Right ventricle myocardium superior (tissue), 1 donor: ENCODE data around the gene ASB8. TPM values are rescaled to one million over a fixed set of nuclear protein-coding genes. Genes with fewer than 3 reads are reported as not detected.
A peak's percentile ranks its signal among the peaks of the same experiment; 100 is the strongest.

Experiments used
- ATAC-seq: fragments of 200-7000 bp; cut with Tn5 transposase; one replicate; pipeline ENCODE4 v1.9.1; 2020; ENCODE audit warnings: mild to moderate bottlenecking; ENCODE audit not compliant: poor library complexity
- DNase-seq: peaks from one replicate; pipeline ENCODE4 v3.0.0-alpha.2; 2020
- intact Hi-C: fragments of 100-400 bp; cut with DNase I; formaldehyde crosslinking; loops from one replicate; pipeline ENCODE4 v1.11.2; 2022
- total RNA-seq: library from RNA; stranded (reverse); fragmentation: NEBNext Ultra II Directional; extraction: Animal tissue kit (Norgen Biotek cat#: 25700); gene quantifications from one replicate; pipeline ENCODE4 v1.2.1, GENCODE V29; 2021
- donor health status: DM: no; HTN: yes; CAD: no; lungs with severe emphysema.

Gene ASB8
- total RNA-seq, 1 donor from 2014 or later = 86.0 TPM

DNA sequence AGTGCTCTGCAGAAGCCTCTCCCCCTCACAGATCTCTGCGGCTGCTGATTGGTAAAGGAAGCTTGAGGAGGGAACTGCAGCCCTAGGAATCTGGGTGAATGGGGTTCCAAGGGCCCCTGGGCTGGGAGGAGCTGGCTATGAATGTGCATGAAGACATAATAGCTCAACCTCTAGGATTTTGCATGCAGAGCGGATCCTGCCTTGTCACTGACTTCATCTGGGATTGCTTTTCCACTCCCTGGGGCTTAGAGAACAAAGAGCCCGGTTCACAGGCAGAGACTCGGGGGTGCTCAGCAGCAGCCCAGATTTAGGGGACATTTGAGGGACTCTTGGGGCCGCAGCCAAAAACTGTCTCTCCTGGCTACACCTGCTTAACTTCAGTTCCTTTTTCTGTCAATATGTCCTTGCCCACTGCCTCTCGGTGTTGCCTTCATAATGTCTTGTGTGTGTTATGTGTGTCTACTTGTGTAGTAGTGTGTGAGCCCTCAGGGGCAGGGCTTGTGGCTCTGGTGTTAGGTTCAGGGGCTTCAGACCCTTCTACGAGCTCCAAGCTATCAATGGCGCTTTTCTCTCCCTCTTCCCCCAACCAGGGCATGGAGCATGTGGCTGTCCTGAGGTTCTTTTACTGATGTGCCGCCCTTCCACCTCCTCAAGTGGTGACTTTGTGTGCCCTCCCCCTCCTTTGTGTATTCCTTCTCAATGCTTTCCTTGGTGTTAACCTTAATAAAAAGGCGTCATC, 28.0 kb upstream of the ASB8 start:
- intact Hi-C loops = loop anchor here (10.0 kb wide), 1 partner anchor 429 kb away; no protein-coding TSS in a partner anchor
- DNase-seq (no peak), ATAC-seq (no peak)

- DNase-seq (no peak), ATAC-seq (no peak)
- intact Hi-C loops = loop anchor here (10.0 kb wide), 1 partner anchor 430 kb away; no protein-coding TSS in a partner anchor
These were observed 27.2 kb upstream of the ASB8 start for GRCh38 chr12:48184549-48184922.

DNA sequence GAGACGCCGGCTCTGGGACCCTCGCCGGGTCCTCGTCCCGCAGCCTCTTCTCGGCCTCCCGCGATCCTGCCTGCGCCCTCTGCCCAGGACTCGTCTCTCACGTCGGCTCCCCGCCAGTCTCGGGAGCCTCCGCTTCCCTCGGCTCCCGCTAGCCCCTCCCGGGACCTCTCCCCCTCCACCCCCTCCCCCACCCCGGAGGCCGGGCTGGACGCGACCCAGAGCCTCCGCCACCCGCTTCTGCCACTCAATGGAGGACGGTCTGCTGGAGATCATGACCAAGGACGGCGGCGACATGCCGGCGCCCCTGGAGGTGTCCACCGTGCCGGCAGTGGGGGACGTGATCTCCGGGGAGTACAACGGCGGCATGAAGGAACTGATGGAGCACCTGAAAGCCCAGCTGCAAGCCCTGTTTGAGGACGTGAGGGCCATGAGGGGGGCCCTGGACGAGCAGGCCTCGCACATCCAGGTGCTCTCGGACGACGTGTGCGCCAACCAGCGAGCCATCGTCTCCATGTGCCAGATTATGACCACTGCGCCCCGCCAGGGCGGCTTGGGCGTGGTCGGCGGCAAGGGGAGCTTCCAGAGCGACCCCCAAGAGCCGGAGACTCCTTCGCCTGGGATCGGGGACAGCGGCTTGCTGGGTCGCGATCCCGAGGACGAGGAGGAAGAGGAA, 26.7 kb upstream of the ASB8 start:
- DNase-seq = no peak
- intact Hi-C loops = loop anchor here (10.0 kb wide), 1 partner anchor 431 kb away; no protein-coding TSS in a partner anchor
- peak; percentile 47 for ATAC-seq

DNA sequence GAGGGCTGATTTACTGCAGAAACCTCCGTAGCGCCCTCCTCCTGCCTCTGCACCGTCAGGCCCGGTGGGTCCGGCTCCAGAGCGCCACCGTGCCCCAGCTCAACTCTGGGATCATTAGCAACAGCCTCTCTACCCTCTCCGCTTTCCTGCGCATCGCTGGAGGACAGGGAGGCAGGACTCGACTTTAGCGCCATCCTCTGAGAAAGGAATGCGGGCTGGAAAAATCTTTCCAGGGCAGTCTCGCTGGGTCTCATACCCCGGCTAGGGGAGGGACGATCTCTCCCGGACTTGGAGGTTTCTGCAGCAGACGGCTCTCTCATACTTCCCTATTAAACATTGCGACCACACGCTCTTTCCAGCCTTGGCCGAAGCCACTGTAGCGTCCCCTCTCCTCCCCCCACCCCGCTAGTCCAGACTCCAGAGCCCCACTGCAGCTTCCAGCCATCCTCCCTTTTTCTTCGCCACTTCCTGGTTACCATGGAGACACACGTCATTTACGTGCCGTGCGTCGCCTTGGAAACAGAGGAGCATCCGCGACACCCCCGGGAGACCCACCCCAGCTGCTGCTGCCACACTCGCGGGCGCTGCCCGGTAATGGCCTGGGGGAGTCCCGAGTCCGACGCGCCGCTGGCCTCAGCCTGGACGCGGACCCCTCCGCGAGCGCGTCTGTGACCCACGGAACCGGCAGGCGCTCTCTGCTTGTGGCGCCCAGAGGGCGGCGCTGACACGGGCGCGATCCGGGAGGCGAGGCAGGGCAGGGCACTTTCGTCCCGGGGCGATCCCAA, 26.0 kb upstream of the ASB8 start, which contains the start of gene CCDC184:
CCDC184 (plus strand) TSS at position 554 of the 785 bp plus-strand sequence. CDS start 479 bp downstream, outside the sequence.
- peak; percentile 81 for DNase-seq
- intact Hi-C loops = loop anchor here (10.0 kb wide), 1 partner anchor 432 kb away; no protein-coding TSS in a partner anchor

DNA sequence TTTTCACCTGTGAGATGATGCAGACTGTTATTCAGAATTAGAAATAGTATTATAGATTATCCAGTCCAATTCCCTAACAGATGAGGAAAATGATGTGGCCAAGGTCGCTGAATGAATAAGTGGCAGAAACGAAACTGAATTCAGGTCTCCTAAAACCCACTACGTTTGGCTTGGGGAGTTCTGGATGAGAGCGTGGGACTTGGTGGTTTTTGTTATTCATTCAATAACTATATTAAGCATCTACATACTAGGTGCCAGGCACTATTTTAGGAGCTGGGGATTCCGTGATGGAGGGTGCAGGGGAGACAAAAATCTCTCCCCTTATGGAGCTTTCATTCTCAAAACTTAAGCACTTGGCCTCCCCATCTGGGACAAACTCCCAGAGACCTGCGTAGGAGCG, 25.3 kb upstream of the ASB8 start:
- DNase-seq = no peak
- no peak for ATAC-seq
- intact Hi-C loops = loop anchor here (10.0 kb wide), 1 partner anchor 432 kb away; no protein-coding TSS in a partner anchor

More for the DNA sequence above, 26.0 kb upstream of the ASB8 start, which contains the start of gene CCDC184:
- ATAC-seq = peak; percentile 89

DNA sequence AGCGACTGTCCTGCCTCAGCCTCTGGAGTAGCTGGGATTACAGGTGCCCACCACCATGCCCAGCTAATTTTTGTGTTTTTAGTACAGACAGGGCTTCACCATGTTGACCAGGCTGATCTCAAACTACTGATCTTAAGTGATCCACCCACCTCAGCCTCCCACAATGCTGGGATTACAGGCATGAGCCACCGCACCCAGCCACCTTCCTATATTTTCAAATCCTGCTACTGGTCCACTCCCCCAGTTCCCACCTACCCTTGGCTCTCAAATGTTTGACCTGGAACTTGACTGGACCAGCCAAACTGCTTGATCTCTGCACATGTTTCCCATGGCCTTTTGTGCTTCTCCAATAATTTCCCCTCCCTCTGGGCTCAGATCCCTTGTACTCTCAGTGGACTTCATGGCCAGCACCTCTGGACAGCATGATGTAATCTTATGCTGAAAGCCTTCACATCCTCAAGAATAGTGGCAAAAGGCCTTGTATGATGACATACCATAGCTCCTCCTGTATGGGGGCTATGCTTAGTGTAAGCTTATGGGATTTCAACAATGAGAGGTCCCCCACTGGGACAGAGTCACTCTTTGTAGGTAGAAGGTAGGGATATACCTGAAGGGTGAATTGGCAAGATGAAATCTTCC, 23.7 kb upstream of the ASB8 start:
- DNase-seq (no peak), ATAC-seq (no peak)
- intact Hi-C loops = loop anchor here (10.0 kb wide), 1 partner anchor 434 kb away; no protein-coding TSS in a partner anchor

DNA sequence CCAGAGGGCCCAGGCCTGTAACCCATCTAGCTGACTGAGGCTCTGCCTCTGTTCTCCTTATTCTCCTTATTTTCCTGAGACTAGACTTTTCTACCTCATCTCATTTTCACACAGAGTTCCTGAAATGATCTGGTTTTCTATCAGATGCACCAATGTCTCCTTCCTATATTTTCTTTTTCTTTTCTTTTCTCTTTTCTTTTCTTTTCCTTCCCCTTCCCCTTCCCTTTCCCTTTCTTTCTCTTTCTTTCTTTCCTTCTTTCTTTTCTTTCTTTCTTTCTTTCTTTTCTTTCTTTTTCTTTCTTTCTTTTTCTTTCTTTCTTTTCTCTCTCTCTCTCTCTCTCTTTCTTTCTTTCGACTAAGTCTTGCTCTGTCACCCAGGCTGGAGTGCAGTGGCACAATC, 23.1 kb upstream of the ASB8 start:
- intact Hi-C loops = loop anchor here (10.0 kb wide), 1 partner anchor 434 kb away; no protein-coding TSS in a partner anchor

DNA sequence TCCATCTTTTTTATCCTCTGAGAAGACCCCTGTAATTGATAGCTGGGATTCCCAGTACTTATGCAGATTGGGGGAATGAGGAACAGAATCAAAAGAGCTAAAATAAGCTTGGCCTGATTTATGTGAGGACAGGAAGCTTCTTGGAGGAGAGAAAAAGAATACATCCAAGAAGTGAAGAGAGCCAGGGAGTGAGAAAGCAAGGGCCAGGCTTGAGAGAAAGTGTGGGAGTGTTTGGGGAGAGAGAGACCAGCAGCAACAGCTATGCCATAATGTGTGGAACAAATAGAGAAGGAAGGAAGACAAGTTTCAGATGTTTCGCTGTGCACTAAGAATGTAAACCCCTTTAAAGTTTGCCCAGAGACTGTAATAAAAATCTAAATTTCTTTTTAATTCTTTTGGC, 22.2 kb upstream of the ASB8 start:
- DNase-seq = no peak

More for the DNA sequence above, 23.1 kb upstream of the ASB8 start:
- DNase-seq = no peak
- no peak for ATAC-seq

DNA sequence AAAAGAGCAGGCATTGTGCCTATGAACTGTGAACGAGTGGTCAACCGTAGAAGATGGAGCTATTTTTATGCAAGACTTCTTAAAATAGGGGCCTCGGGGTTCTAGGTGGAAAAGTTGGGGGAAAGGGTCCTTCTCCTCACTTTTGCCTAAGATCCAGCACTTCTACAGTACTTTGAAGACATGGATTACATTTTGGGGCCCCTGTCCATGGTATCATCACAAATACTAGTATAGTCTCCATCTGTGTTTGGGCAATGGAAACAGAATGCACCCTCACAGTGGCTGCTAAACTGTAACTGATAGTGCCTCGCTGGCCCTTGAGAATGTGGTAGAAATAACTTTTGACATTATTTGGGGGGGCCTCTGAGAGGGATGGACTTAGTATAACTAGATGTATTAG, 20.7 kb upstream of the ASB8 start:
- no peak for DNase-seq
- no peak for ATAC-seq

More for the DNA sequence above, 22.2 kb upstream of the ASB8 start:
- ATAC-seq = no peak
- intact Hi-C loops = no loop called here

GRCh38 chr12:48176417-48176751, 19.1 kb upstream of the ASB8 start:
- intact Hi-C loops = no loop called here
- no peak for DNase-seq

More for the DNA sequence above, 20.7 kb upstream of the ASB8 start:
- intact Hi-C loops = no loop called here

GRCh38 chr12:48175613-48176416, 18.5 kb upstream of the ASB8 start:
- intact Hi-C loops = no loop called here
- DNase-seq (no peak), ATAC-seq (no peak)

More at GRCh38 chr12:48176417-48176751, 19.1 kb upstream of the ASB8 start:
- ATAC-seq = no peak

- intact Hi-C loops = loop anchor here (10.0 kb wide), 1 partner anchor 224 kb away; no protein-coding TSS in a partner anchor
- ATAC-seq (no peak), DNase-seq (no peak)
These were observed 11.7 kb upstream of the ASB8 start for GRCh38 chr12:48169011-48169410.

DNA sequence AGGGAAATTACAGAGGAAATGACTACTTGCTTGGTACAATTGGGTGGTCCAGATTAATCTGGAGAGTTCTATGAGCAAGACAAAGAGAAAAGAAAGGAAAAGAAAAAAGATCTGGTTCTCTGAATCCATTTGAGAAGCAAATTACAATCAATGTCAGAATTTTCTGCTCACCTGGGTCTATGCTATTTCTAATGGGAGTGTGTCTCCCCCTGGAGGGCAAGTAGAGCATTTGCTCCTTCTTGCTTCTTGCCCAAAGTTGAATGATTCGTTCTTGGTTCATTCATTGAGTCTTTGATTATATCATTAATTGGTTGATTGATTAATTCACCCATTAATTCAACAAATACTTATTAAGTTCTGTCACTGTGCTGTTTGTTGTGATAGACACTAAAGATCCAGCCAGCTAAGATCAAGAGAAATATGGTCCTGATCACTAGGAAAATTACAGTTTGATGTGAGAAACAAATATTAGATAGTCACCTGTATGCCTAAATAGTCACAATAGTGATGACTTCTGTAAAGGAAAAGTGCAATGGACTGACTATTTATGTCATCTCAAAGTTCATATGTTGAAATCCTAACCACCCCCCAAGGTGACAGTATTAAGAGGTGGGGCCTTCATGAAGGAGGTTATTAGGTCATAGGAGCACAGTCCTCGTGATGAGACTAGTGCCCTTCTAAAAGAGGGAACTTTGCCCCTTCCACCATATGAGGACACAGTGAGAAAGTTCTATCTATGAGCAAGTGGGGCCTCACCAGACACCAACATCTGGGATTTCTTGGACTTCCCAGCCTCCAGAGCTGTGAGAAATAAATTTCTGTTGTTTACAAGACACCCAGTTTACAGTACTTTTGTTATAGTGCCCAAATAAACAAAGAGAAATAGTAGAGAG, 8.0 kb upstream of the ASB8 start:
- DNase-seq (no peak), ATAC-seq (peak; percentile 80)
- intact Hi-C loops = loop anchor here (2.0 to 10.0 kb wide), 2 partner anchors 81 to 221 kb away; no protein-coding TSS in a partner anchor

DNA sequence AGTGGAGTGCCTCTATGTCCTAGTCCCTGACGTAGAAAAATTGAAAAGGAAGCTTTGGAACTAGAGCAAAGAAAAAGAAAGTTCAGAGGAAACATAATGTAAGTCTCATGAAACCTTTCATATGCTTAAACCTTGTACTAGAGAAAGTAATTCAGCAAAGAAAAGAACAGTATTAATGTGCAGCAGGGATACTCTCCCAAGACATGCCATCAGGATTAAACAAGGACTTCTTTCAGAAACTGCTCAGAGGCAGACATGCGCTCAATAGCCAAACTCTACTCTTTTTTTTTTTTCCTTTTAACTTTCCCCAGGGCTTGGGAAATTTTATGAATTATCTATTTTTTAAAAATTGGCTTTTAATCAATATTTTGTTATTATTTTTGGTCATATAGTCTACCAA, 7.1 kb upstream of the ASB8 start:
- DNase-seq (no peak), ATAC-seq (no peak)
- intact Hi-C loops = loop anchor here (2.0 to 10.0 kb wide), 2 partner anchors 80 to 220 kb away; no protein-coding TSS in a partner anchor

- DNase-seq = no peak
- intact Hi-C loops = loop anchor here (10.0 kb wide), 1 partner anchor 218 kb away; no protein-coding TSS in a partner anchor
- ATAC-seq = no peak
These were observed 5.9 kb upstream of the ASB8 start for GRCh38 chr12:48163150-48163747.

- intact Hi-C loops = loop anchor here (10.0 kb wide), 1 partner anchor 216 kb away; no protein-coding TSS in a partner anchor
- peak; percentile 58 for DNase-seq
- no peak for ATAC-seq
These were observed 3.5 kb upstream of the ASB8 start for GRCh38 chr12:48160807-48161206.
